ENCODE results near the gene CNMD. TPM values are rescaled to one million over a fixed set of nuclear protein-coding genes. Genes with fewer than 3 reads are reported as not detected.

Gene CNMD
- total RNA-seq, 2 experiments from 2014 or later = not detected

Other genes with a start within 250 kb of the CNMD start
- gene HNRNPA1L2, start 97.4 kb downstream of the CNMD start, total RNA-seq (2014; rRNA removed; shearing (Covaris generic)) = 4.7 and 6.8 TPM in 2 replicates
- 13.1 and 13.8 TPM in 2 replicates for gene HNRNPA1L2, start 97.4 kb downstream of the CNMD start, total RNA-seq (2022)
- gene SUGT1, start 87.0 kb downstream of the CNMD start, total RNA-seq (2014; rRNA removed; shearing (Covaris generic)) = 32.1 and 36.6 TPM in 2 replicates
- gene SUGT1, start 87.0 kb downstream of the CNMD start, total RNA-seq (2022) = 55.7 and 59.0 TPM in 2 replicates
- not detected in 2 replicates for gene PCDH8, start 108.8 kb upstream of the CNMD start, total RNA-seq (2014; rRNA removed; shearing (Covaris generic))
- gene PCDH8, start 108.8 kb upstream of the CNMD start, total RNA-seq (2022) = not detected in 2 replicates